Measurements from ENCODE around the gene TMEM154.

The TMEM154 gene

DNA sequence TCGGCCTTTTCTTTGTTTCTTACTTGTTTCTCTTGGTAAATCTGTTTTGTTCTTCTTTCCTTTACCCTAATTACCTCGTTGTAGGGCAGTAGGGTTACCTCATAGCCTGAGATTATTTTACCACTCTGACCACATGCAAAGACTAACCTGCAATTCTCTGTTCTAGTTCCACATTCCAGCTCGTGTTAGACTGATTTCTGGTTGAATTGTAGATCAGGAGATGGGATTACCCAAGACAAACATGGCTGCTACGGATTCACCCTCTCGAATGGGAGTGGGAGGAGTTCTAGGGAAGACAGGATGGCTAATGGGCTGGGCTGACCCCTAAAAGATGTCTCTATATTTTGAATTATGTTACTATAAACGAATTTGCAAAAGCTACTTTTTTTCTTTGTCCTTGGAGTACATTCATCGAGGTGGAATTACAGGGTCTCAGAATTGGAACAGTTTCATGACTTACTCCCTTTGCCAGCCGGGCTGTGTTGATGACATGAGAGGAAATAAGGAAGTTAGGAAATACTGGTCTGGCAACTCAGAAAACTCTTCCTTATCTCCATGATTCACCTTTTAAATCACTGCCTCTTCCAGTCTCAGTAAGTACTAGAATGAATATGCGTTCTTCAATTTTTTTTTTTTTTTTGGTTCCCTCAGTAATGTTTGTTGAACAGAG is 107.2 kb downstream of the TMEM154 start:
- no peak for ATAC-seq
- TF ChIP-seq ISL1 (CRISPR knock-in tag; IDR thresholded peaks at IDR 0.05) (no peak), ESRRG (CRISPR knock-in tag; IDR thresholded peaks at IDR 0.05) (no peak), TSHZ2 (CRISPR knock-in tag; IDR thresholded peaks at IDR 0.05) (no peak), ZNF8 (CRISPR knock-in tag; IDR thresholded peaks at IDR 0.05) (no peak), RARB (CRISPR knock-in tag; IDR thresholded peaks at IDR 0.05) (no peak)
- TF ChIP-seq, protein P1, sequence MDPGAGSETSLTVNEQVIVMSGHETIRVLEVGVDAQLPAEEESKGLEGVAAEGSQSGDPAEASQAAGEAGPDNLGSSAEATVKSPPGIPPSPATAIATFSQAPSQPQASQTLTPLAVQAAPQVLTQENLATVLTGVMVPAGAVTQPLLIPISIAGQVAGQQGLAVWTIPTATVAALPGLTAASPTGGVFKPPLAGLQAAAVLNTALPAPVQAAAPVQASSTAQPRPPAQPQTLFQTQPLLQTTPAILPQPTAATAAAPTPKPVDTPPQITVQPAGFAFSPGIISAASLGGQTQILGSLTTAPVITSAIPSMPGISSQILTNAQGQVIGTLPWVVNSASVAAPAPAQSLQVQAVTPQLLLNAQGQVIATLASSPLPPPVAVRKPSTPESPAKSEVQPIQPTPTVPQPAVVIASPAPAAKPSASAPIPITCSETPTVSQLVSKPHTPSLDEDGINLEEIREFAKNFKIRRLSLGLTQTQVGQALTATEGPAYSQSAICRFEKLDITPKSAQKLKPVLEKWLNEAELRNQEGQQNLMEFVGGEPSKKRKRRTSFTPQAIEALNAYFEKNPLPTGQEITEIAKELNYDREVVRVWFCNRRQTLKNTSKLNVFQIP (CRISPR knock-in tag; IDR thresholded peaks at IDR 0.05; ENCODE audit: borderline replicate concordance, low read depth) = no peak
- TF ChIP-seq, protein P2, sequence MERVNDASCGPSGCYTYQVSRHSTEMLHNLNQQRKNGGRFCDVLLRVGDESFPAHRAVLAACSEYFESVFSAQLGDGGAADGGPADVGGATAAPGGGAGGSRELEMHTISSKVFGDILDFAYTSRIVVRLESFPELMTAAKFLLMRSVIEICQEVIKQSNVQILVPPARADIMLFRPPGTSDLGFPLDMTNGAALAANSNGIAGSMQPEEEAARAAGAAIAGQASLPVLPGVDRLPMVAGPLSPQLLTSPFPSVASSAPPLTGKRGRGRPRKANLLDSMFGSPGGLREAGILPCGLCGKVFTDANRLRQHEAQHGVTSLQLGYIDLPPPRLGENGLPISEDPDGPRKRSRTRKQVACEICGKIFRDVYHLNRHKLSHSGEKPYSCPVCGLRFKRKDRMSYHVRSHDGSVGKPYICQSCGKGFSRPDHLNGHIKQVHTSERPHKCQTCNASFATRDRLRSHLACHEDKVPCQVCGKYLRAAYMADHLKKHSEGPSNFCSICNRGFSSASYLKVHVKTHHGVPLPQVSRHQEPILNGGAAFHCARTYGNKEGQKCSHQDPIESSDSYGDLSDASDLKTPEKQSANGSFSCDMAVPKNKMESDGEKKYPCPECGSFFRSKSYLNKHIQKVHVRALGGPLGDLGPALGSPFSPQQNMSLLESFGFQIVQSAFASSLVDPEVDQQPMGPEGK (CRISPR knock-in tag; IDR thresholded peaks at IDR 0.05; ENCODE audit: borderline replicate concordance) = no peak

GRCh38 chr4:152571770-152572169 is 108.0 kb downstream of the TMEM154 start:
- no peak for ATAC-seq
- TF ChIP-seq OSR1 (CRISPR knock-in tag; IDR thresholded peaks at IDR 0.05) = no peak
- TF ChIP-seq BACH2 (CRISPR knock-in tag; IDR thresholded peaks at IDR 0.05; ENCODE audit: borderline replicate concordance) = no peak

DNA sequence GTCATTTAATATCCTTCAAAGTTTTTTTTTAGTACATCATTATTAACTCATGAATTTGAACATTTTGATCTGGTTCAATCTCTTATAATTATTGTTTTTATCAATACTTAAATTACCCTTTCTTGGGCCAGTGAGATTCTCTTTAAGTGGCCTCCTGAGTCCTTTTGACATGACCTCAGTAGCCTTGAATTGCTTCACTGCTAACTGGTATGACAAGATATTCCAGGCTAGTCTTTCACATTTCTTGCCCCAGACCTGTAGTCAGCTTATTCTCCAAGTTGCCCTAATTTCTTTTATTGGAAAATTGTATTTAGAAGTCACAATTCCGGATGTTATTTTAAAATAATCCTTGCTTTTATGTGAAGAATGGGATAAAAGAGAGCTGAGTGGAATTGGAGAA is 108.5 kb downstream of the TMEM154 start:
- TF ChIP-seq ISL1 (CRISPR knock-in tag; IDR thresholded peaks at IDR 0.05) (no peak), ZC3H10 (CRISPR knock-in tag; IDR thresholded peaks at IDR 0.05) (no peak)
- no peak for ATAC-seq
